ENCODE results near the gene DHDDS. TPM values are rescaled to one million over a fixed set of nuclear protein-coding genes. Genes with fewer than 3 reads are reported as not detected.

The DHDDS gene
- total and polyA plus RNA-seq, 2 of the 13 experiments (the other 11 are each of a cell fraction or from before 2014, with no cell fraction given): 18.9 to 28.3 TPM

DNA sequence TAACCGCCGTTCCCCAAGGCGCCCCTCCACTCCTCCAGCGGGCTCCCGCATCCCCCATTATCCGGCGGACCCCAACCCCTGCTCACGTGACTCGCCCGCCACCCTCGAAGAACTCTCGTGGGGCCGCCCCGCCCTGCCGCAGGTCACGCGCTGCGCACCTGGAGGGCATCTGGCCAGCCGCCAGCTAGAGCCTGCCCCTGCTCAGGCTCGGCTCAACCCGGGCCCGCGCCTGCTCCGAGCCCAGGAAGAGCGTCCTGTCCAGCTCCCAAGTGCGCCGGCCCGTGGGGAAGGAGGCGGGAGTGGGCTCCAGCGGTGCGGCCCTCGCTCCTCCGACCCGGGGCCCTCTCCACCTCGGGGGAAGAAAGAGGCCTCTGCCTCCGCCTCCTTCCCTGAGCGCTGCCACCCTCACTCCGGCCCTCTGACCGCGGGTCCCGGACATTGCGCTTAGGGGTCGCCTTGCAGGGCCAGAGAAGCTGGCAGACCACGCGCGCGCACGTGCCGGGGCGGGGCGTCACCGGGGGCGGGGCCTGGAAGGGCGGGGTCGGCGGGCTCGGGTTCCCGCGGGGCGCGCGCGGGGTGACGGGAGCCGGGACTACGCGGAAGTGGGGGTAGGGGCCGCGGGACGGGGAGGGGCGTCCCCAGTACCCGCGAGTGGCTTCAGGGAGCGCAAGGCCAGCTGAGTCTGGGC, 68.5 kb downstream of the DHDDS start (continued):
- TF ChIP-seq HNF4A (CRISPR knock-in tag; IDR thresholded peaks at IDR 0.05): peak; percentile 14
- no peak for TF ChIP-seq ZNF24 (IDR thresholded peaks at IDR 0.05)
- TF ChIP-seq PCBP2 (optimal IDR thresholded peaks at IDR 0.05; ENCODE audit: low read depth, low read length, poor library complexity, severe bottlenecking): no peak
- peak; percentile 47; the same call in 1 of the 2 replicates for TF ChIP-seq NR2C2 (CRISPR knock-in tag; IDR thresholded peaks at IDR 0.05; ENCODE audit: borderline replicate concordance)
- peak; percentile 0 for TF ChIP-seq XRCC5 (optimal IDR thresholded peaks at IDR 0.05; ENCODE audit: low read length)
- TF ChIP-seq ARNT2 (CRISPR knock-in tag; IDR thresholded peaks at IDR 0.05; ENCODE audit: low read depth): peak; percentile 60; the same call in 1 of the 2 replicates
- TF ChIP-seq, protein P1, sequence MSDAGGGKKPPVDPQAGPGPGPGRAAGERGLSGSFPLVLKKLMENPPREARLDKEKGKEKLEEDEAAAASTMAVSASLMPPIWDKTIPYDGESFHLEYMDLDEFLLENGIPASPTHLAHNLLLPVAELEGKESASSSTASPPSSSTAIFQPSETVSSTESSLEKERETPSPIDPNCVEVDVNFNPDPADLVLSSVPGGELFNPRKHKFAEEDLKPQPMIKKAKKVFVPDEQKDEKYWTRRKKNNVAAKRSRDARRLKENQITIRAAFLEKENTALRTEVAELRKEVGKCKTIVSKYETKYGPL (CRISPR knock-in tag; IDR thresholded peaks at IDR 0.05): no peak
- TF ChIP-seq NPAS2 (CRISPR knock-in tag; IDR thresholded peaks at IDR 0.05; ENCODE audit: borderline replicate concordance): no peak
- no peak for TF ChIP-seq ZNF775 (CRISPR knock-in tag; IDR thresholded peaks at IDR 0.05; ENCODE audit: borderline replicate concordance)
- TF ChIP-seq SKI (IDR thresholded peaks at IDR 0.05; ENCODE audit: partially characterized antibody): peak; percentile 12
- TF ChIP-seq AHDC1 (CRISPR knock-in tag; IDR thresholded peaks at IDR 0.05; ENCODE audit: borderline replicate concordance): peak; percentile 74
- TF ChIP-seq CBFB (CRISPR knock-in tag; IDR thresholded peaks at IDR 0.05): peak; percentile 29
- no peak for TF ChIP-seq ARID3A (IDR thresholded peaks at IDR 0.05; ENCODE audit: low read depth, low read length)
- no peak; the same call in 1 of the 2 replicates for TF ChIP-seq ZNF639 (CRISPR knock-in tag; conservative IDR thresholded peaks at IDR 0.05)
- TF ChIP-seq THAP11 (CRISPR knock-in tag; IDR thresholded peaks at IDR 0.05): peak; percentile 58; the same call in 1 of the 2 replicates
